AG09309 (cell line): ENCODE measurements around the gene SOCS4.

Source experiments
- DNase-seq: peaks from one replicate; pipeline ENCODE4 v3.0.0-alpha.2; 2010; ENCODE audit warnings: low read depth
- H3K4me3 ChIP-seq: 2 replicates; pipeline ENCODE4 v1.5.1; 2011; ENCODE audit warnings: mild to moderate bottlenecking, low read depth, low read length, moderate library complexity; ENCODE audit not compliant: control insufficient read depth
- CTCF ChIP-seq: IDR thresholded peaks from 2 replicates; pipeline ENCODE4 v1.5.1; 2011; ENCODE audit warnings: mild to moderate bottlenecking, low read depth, low read length, inconsistent platforms; ENCODE audit not compliant: insufficient read depth, control insufficient read depth; ENCODE audit errors: missing control alignments

Gene SOCS4

GRCh38 chr14:55097881-55098560 lies 71.0 kb downstream of the SOCS4 start:
- H3K4me3 ChIP-seq: no peak overlapping the region
- no peak for DNase-seq
- no peak for TF ChIP-seq CTCF

DNA sequence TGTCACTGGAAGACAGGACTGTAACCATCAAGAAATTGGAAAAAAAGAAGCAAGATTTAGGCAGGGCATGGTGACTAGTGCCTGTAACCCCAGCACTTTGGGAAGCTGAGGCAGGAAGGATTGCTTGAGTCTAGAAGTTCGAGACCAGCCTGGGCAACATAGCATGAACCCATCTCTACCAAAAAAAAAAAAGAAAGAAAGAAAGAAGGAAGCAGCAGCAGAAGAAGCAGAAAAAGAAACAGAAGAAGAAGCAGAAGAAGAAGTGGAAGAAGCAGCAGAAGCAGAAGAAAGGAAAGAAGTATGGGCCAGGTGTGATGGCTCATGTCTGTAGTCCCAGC lies 71.5 kb downstream of the SOCS4 start:
- TF ChIP-seq CTCF: no peak
- DNase-seq: no peak
- H3K4me3 ChIP-seq: no peak overlapping the region
